HepG2 (cell line): ENCODE results near the gene SYTL2. TPM values are rescaled to one million over a fixed set of nuclear protein-coding genes. Genes with fewer than 3 reads are reported as not detected.
A peak's percentile ranks its signal among the peaks of the same experiment; 100 is the strongest.

Experiments used
- ATF7-NPFF ChIP-seq: sonication (generic); formaldehyde crosslinking; IDR thresholded peaks from 2 replicates; pipeline ENCODE4 v1.8.1; 2023; ENCODE audit warnings: mild to moderate bottlenecking, low read depth, missing genetic modification reagents, moderate library complexity
- CEBPG ChIP-seq: IDR thresholded peaks from 2 replicates; pipeline ENCODE4 v1.6.1; 2016
- GATA4 ChIP-seq: sonication (generic); IDR thresholded peaks from 2 replicates; pipeline ENCODE4 v1.6.1; 2016; ENCODE audit warnings: antibody characterized with exemption, low read depth, borderline replicate concordance
- KAT2B ChIP-seq: fragments of 150-350 bp; IDR thresholded peaks from 2 replicates; pipeline ENCODE4 v1.6.1; 2014; ENCODE audit warnings: low read depth, low read length, borderline replicate concordance
- KAT8 ChIP-seq: IDR thresholded peaks from 2 replicates; pipeline ENCODE4 v1.6.1; 2016; ENCODE audit warnings: missing genetic modification reagents, missing compliant biosample characterization
- KDM4B ChIP-seq: sonication (generic); formaldehyde crosslinking; IDR thresholded peaks from 2 replicates; pipeline ENCODE4 v1.4.0; 2020; ENCODE audit warnings: missing genetic modification reagents
- KLF6 ChIP-seq: IDR thresholded peaks from 2 replicates; pipeline ENCODE4 v1.8.0; 2016; ENCODE audit warnings: missing biosample characterization, missing genetic modification reagents
- MED1 ChIP-seq: sonication (generic); formaldehyde crosslinking; IDR thresholded peaks from 2 replicates; pipeline ENCODE4 v1.4.0; 2020; ENCODE audit warnings: missing genetic modification reagents
- MXD4 ChIP-seq: IDR thresholded peaks from 2 replicates; pipeline ENCODE4 v1.6.1; 2016; ENCODE audit warnings: mild to moderate bottlenecking, missing biosample characterization, missing genetic modification reagents
- SALL2 ChIP-seq: sonication (generic); formaldehyde crosslinking; IDR thresholded peaks from 2 replicates; pipeline ENCODE4 v1.8.1; 2023; ENCODE audit warnings: mild to moderate bottlenecking, missing genetic modification reagents, inconsistent platforms
- TGIF2 ChIP-seq: IDR thresholded peaks from 2 replicates; pipeline ENCODE4 v1.6.1; 2016; ENCODE audit warnings: control low read depth, missing compliant biosample characterization
- ZFP62 ChIP-seq: sonication (generic); formaldehyde crosslinking; IDR thresholded peaks from 2 replicates; pipeline ENCODE4 v1.4.0; 2020; ENCODE audit warnings: missing genetic modification reagents
- ZFY ChIP-seq: sonication (generic); formaldehyde crosslinking; IDR thresholded peaks from 2 replicates; pipeline ENCODE4 v1.4.0; 2020; ENCODE audit warnings: missing genetic modification reagents
- ZNF160 ChIP-seq: sonication (generic); formaldehyde crosslinking; IDR thresholded peaks from 2 replicates; pipeline ENCODE4 v1.8.0; 2022; ENCODE audit warnings: mild to moderate bottlenecking, inconsistent platforms, missing genetic modification reagents
- ZNF615 ChIP-seq: sonication (generic); formaldehyde crosslinking; IDR thresholded peaks from 2 replicates; pipeline ENCODE4 v1.5.0; 2020; ENCODE audit warnings: mild to moderate bottlenecking, missing genetic modification reagents, borderline replicate concordance
- polyA plus RNA-seq, 8 experiments: library from polyadenylated mRNA; depleted of rRNA in 3 of 8; stranded (reverse) in 7 of 8; unstranded in 1 of 8; fragments of >200 nt; fragmentation: Illumina TruSeq in 4 of 8; extraction: Trizol in 4 of 8; gene quantifications; 2 replicates each; pipeline versions ENCODE4 v1.2.1 to v1.2.3, GENCODE V29; 2011 to 2016; ENCODE audit warnings: low read depth in 4 of 8, missing spikeins in 1 of 8, mixed read lengths in 1 of 8; ENCODE audit not compliant: insufficient read depth in 1 of 8
- total RNA-seq, 5 experiments: library from RNA; depleted of rRNA; stranded (reverse); fragments of >200 nt; fragmentation: Illumina TruSeq; extraction: Trizol; gene quantifications; 2 replicates each; pipeline ENCODE4 v1.2.3, GENCODE V29; 2016; ENCODE audit warnings: low read depth in 1 of 5
- TF ChIP-seq, protein P1 (sequence below): sonication (generic); formaldehyde crosslinking; IDR thresholded peaks from 2 replicates; pipeline ENCODE4 v1.9.0; 2021; ENCODE audit warnings: missing genetic modification reagents, mild to moderate bottlenecking, borderline replicate concordance
- TF ChIP-seq, protein P2 (sequence below): sonication (generic); formaldehyde crosslinking; IDR thresholded peaks from 2 replicates; pipeline ENCODE4 v1.5.0; 2020; ENCODE audit warnings: missing genetic modification reagents
- TF ChIP-seq, protein P3 (sequence below): sonication (generic); formaldehyde crosslinking; IDR thresholded peaks from 2 replicates; pipeline ENCODE4 v1.5.0; 2020; ENCODE audit warnings: mild to moderate bottlenecking, missing genetic modification reagents, borderline replicate concordance
- TF ChIP-seq, protein P4 (sequence below): sonication (generic); formaldehyde crosslinking; IDR thresholded peaks from 2 replicates; pipeline ENCODE4 v1.8.1; 2023; ENCODE audit warnings: mild to moderate bottlenecking, missing genetic modification reagents
- TF ChIP-seq, protein P5 (sequence below): IDR thresholded peaks from 2 replicates; pipeline ENCODE4 v1.6.1; 2016; ENCODE audit warnings: missing compliant biosample characterization, missing genetic modification reagents, borderline replicate concordance

SYTL2 gene
- total and polyA plus RNA-seq, 2 of the 13 experiments (the other 11 are each of a cell fraction or from before 2014, with no cell fraction given), result 0.77 to 0.90 TPM

DNA sequence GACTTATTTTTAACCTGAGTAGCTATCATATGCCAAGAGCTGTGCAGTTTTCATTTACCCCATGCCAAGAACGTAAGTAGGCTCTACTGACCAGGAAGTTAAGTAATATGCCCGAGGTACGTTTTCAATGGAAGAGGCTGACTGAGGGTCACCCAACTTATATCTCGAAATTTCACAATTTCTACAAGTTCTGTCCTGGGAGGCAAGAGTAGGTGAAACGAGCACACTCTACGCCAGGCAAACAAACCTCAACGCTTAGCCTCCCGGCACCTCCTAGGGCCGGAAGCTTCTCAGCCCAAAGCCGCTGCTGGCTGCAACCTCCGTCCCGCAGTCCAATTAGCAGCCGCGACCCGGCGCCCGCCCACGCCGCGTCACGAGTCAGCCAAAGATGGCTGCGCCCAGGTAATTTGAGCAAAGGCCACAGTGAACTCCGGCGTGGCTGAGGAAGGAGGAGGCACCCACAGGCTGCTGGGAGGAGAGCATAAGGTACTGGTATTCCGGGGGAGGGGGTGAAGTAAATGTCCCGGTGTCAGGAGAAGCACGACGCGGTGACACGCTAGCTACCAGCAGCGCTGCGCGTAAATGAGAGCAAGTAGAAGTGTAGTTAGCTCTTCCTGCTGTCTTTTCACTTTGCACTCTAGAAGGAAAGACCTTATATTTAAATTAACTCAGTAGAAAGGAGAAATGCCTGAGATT lies 163.2 kb downstream of the SYTL2 start, which contains the start of gene TMEM126A (continued):
- TF ChIP-seq KDM4B (CRISPR knock-in tag) (peak; percentile 66; the same call in 1 of the 2 replicates), KLF6 (CRISPR knock-in tag) (0 out of 2 replicates have a peak, but pooled peaks have one; percentile 57), MXD4 (CRISPR knock-in tag) (peak; percentile 69; the same call in 1 of the 2 replicates), GATA4 (no peak), KAT2B (no peak), ZNF615 (no peak), CEBPG (CRISPR knock-in tag) (peak; percentile 36), TGIF2 (CRISPR knock-in tag) (no peak), MED1 (CRISPR knock-in tag) (peak; percentile 47), SALL2 (peak; percentile 50; the same call in 1 of the 2 replicates), KAT8 (CRISPR knock-in tag) (peak; percentile 97), ATF7-NPFF (CRISPR knock-in tag) (peak; percentile 70), ZNF160 (no peak), ZFP62 (CRISPR knock-in tag) (no peak), ZFY (peak; percentile 82; the same call in 1 of the 2 replicates)
- TF ChIP-seq, protein P1, sequence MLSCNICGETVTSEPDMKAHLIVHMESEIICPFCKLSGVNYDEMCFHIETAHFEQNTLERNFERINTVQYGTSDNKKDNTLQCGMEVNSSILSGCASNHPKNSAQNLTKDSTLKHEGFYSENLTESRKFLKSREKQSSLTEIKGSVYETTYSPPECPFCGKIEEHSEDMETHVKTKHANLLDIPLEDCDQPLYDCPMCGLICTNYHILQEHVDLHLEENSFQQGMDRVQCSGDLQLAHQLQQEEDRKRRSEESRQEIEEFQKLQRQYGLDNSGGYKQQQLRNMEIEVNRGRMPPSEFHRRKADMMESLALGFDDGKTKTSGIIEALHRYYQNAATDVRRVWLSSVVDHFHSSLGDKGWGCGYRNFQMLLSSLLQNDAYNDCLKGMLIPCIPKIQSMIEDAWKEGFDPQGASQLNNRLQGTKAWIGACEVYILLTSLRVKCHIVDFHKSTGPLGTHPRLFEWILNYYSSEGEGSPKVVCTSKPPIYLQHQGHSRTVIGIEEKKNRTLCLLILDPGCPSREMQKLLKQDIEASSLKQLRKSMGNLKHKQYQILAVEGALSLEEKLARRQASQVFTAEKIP (CRISPR knock-in tag), result no peak
- TF ChIP-seq, protein P2, sequence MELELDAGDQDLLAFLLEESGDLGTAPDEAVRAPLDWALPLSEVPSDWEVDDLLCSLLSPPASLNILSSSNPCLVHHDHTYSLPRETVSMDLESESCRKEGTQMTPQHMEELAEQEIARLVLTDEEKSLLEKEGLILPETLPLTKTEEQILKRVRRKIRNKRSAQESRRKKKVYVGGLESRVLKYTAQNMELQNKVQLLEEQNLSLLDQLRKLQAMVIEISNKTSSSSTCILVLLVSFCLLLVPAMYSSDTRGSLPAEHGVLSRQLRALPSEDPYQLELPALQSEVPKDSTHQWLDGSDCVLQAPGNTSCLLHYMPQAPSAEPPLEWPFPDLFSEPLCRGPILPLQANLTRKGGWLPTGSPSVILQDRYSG (CRISPR knock-in tag), result no peak
- TF ChIP-seq, protein P3, sequence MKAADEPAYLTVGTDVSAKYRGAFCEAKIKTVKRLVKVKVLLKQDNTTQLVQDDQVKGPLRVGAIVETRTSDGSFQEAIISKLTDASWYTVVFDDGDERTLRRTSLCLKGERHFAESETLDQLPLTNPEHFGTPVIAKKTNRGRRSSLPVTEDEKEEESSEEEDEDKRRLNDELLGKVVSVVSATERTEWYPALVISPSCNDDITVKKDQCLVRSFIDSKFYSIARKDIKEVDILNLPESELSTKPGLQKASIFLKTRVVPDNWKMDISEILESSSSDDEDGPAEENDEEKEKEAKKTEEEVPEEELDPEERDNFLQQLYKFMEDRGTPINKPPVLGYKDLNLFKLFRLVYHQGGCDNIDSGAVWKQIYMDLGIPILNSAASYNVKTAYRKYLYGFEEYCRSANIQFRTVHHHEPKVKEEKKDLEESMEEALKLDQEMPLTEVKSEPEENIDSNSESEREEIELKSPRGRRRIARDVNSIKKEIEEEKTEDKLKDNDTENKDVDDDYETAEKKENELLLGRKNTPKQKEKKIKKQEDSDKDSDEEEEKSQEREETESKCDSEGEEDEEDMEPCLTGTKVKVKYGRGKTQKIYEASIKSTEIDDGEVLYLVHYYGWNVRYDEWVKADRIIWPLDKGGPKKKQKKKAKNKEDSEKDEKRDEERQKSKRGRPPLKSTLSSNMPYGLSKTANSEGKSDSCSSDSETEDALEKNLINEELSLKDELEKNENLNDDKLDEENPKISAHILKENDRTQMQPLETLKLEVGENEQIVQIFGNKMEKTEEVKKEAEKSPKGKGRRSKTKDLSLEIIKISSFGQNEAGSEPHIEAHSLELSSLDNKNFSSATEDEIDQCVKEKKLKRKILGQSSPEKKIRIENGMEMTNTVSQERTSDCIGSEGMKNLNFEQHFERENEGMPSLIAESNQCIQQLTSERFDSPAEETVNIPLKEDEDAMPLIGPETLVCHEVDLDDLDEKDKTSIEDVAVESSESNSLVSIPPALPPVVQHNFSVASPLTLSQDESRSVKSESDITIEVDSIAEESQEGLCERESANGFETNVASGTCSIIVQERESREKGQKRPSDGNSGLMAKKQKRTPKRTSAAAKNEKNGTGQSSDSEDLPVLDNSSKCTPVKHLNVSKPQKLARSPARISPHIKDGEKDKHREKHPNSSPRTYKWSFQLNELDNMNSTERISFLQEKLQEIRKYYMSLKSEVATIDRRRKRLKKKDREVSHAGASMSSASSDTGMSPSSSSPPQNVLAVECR (CRISPR knock-in tag), result peak; percentile 85; the same call in 1 of the 2 replicates
- TF ChIP-seq, protein P4, sequence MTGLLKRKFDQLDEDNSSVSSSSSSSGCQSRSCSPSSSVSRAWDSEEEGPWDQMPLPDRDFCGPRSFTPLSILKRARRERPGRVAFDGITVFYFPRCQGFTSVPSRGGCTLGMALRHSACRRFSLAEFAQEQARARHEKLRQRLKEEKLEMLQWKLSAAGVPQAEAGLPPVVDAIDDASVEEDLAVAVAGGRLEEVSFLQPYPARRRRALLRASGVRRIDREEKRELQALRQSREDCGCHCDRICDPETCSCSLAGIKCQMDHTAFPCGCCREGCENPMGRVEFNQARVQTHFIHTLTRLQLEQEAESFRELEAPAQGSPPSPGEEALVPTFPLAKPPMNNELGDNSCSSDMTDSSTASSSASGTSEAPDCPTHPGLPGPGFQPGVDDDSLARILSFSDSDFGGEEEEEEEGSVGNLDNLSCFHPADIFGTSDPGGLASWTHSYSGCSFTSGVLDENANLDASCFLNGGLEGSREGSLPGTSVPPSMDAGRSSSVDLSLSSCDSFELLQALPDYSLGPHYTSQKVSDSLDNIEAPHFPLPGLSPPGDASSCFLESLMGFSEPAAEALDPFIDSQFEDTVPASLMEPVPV (CRISPR knock-in tag), result peak; percentile 67; the same call in 1 of the 2 replicates
- TF ChIP-seq, protein P5, sequence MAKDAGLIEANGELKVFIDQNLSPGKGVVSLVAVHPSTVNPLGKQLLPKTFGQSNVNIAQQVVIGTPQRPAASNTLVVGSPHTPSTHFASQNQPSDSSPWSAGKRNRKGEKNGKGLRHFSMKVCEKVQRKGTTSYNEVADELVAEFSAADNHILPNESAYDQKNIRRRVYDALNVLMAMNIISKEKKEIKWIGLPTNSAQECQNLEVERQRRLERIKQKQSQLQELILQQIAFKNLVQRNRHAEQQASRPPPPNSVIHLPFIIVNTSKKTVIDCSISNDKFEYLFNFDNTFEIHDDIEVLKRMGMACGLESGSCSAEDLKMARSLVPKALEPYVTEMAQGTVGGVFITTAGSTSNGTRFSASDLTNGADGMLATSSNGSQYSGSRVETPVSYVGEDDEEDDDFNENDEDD (CRISPR knock-in tag), result peak; percentile 52; the same call in 1 of the 2 replicates
